NCI-H82 treated with DMSO at 0.1 percent for 48 hours (cell line): Measurements from ENCODE around the gene CAPZB.

Experiments used
- DNase-seq: peaks from one replicate; lab custom pipeline; 2025; ENCODE audit not compliant: unreplicated experiment; lab: John Stamatoyannopoulos, UW

The CAPZB gene

DNA sequence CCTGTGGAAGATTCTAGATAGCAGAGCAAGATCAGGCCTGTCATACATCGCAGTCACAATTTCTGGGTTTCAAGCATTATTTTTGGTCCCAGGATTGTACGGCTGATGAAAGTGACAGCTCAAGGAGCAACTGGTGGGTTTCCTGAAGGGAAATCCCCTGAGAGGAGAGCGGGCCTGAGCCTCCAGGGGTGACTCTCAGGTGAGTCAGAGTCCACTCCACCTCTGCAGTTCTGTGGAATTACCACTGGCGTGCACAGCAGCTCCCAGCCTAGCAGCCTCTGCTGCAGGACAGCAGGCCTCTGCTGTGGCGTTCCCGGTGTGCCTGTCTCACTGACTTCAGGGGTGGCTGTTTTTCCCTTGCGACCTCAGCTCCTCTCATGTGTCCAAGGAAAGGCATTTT, 148.8 kb downstream of the CAPZB start:
- DNase-seq, result no peak

DNA sequence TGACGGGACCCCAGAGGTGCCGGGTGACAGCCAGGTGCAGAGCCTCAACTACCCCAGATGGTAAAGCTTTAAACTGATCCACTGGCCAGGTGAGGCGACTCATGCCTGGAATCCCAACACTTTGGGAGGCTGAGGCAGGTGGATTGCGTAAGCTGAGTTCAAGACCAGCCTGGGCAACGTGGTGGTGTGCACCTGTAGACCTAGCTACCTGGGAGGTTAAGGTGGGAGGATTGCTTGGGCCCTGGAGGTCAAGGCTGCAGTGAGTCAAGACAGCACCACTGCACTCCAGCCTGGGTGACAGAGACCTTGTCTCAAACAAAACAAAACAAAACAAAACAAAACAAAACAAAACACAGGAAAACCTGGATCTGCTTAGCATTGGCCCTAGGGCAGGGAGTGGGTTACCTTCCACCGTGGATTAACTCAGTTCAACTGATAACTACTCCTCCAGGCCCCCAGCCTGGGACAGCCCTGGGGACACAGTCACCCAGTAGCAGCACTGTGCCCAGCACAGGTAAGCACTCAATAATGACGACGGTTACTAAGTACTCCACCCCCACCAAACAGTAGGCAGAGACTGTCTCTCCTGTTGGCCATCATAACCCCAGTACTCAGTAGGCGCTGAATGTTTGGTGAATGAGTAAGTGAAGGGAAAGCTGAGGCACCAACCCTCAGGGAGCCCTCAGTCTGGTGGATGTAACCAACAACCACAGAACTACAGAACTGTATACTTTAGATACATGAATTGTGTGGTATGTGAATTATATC, 151.6 kb downstream of the CAPZB start:
- DNase-seq, result no peak

- no peak for DNase-seq
These were observed 152.5 kb downstream of the CAPZB start for GRCh38 chr1:19332832-19333231.

GRCh38 chr1:19331262-19331878, 154.0 kb downstream of the CAPZB start:
- DNase-seq, result no peak

DNA sequence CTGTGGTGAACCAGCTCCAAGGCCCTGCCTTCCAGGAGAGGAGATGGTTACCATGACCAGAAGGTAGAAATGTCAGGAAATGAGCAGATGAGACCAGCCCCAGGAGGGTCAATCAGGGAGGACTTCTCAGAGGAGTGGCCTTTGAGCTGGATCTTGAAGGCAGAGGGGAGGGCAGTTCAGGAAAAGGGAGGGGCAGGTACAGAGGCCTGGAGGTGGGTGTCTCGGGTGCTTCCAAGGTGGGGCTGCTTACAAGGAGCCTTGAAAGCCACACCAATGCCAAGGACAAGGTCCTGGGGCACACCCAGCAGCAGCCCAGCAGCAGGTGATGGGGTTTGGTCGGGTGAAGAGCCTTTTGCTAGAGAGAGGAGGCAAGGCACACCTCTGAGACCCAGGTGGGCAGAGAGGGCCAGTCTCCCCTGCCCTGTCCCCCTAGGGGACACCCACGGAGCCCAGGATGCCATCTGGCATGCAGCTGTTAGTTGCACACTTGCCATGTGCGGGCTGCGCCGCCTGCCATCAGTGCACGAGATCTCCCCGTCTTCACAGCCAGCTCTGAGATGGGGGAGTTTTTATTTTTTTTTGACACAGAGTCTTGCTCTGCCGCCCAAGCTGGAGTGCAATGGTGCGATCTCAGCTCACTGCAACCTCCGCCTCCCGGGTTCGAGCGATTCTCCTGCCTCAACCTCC, 154.7 kb downstream of the CAPZB start:
- DNase-seq, result no peak

- DNase-seq, result no peak
These were observed 155.7 kb downstream of the CAPZB start for GRCh38 chr1:19329611-19330010.

GRCh38 chr1:19329188-19329587, 156.2 kb downstream of the CAPZB start:
- no peak for DNase-seq

DNA sequence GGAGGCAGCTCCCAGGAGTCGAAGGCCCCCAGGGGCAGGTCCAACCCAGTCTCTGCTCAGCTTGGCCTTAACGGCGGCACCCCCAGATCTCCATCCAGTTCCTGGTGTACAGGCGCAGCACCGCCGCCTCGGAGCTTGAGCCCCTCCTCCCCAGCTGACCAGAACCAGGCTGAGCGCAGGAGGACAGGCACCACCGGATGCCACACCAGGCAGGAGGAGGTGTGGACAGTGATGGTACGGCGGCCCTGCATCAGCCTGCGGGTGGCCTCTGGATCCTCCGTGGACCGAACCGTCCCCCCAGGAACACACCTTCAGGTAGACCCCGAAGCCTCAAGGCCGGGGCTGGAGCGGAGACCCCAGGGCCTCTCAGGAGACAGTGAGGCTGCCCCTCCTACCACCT, 156.9 kb downstream of the CAPZB start:
- DNase-seq, result no peak

DNA sequence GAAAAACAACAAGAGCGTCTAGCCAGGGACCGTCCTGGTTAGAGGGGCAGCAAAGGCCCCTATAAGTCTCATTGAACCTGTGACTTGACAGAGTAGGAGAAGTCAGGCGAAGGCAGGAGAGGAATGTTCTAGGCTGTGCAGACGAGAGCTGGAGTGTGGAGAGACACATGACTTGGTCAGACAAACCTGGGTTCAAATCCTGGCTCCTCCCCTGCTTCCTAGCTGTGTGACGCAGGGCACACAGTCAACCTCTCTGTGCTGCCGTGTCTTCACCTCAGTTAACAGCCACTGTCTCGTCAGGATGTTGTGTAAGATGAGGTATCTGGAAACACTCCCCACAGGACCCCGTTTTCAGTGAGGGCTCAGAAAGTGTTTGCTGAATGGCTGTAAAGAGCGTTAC, 157.6 kb downstream of the CAPZB start:
- no peak for DNase-seq

GRCh38 chr1:19327301-19327700, 158.0 kb downstream of the CAPZB start:
- DNase-seq, result no peak

DNA sequence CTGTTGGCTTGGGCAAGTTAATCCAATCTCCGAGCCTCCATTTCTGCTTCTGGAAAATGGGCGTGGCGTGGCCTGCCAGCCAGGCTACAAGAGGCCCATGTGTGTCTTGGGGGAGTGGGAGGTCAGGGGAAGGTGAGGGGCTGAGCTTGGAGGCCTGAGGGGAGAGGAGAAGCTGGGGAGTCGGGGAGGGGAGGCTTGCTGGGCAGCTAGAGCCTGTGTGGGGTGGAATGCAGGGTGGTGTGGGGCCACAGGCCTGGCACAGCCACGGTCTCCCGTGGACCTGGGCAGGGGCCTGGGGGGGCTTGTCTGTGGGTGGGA, 158.6 kb downstream of the CAPZB start:
- DNase-seq, result no peak

DNA sequence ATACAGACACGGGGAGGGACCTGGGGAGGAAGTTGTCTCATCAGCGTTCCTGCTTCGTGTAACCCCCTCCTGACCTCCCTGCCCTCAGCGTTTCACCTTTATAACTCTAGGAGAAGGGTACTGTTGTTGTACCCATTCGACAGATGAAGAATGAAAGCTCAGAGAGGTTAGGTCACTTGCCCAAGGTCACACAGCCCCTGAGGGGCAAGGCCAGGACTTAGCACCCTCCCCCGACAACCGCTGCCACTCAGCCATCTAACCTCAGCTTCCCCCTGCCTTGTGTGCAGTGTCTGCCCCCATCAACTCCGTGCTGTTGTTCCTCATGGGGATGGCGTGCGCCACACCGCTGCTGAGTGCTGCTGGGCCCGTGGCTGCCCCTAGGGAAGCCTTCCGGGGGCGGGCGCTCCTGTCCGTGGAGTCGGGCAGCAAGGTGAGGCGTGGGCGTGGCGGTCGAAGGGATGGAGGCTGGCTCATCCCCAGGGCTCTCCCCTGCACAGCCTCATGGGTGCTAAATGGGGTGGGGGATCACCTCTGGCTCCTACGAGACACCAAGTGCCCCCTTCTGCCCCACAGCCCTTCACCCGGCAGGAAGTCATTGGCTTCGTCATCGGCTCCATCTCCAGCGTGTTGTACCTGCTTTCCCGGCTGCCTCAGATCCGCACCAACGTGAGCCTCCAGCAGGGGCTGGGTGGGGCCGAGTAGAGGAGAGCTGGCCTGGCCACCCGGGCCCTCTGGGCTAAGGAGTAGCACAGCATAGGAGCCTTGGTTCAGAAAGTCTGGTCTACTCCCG, 159.2 kb downstream of the CAPZB start:
- no peak for DNase-seq

- DNase-seq, result no peak
These were observed 159.9 kb downstream of the CAPZB start for GRCh38 chr1:19325368-19325957.

GRCh38 chr1:19324665-19324990, 160.7 kb downstream of the CAPZB start:
- DNase-seq, result no peak

- no peak for DNase-seq
These were observed 161.2 kb downstream of the CAPZB start for GRCh38 chr1:19323987-19324664.

- DNase-seq, result no peak
These were observed 162.9 kb downstream of the CAPZB start for GRCh38 chr1:19322481-19322880.

DNA sequence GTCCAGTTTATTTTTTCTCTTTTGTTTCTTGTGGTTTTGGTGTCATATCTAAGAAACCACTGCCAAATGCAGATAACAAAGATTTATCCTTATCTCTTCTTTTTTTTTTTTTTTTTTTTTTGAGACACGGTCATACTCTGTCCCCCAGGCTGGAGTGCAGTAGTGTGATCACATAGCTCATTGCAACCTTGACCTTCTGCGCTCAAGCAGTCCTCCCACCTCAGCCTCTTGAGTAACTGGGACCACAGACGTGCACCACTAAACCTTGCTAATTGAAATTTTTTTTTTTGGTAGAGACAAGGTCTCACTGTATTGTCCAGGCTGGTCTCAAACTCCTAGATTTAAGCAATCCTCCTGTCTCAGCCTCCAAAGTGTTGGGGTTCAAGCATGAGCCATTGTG, 164.3 kb downstream of the CAPZB start:
- DNase-seq, result no peak

GRCh38 chr1:19319196-19319595, 166.1 kb downstream of the CAPZB start:
- DNase-seq, result no peak

- no peak for DNase-seq
These were observed 168.0 kb downstream of the CAPZB start for GRCh38 chr1:19317126-19317910.
